C4-2B (cell line): ENCODE data around the gene SLC22A5.
"Not testable (repeated sequence)": the region's sequence is repeated elsewhere in the genome, so short reads cannot be mapped to it uniquely, and the experiment has no call there.

Experiments used
- CTCF ChIP-seq: fragments of 450-650 bp; conservative IDR thresholded peaks from 2 replicates; pipeline ENCODE4 v1.5.1; 2017; ENCODE audit warnings: mild to moderate bottlenecking
- ZFX ChIP-seq: fragments of 450-650 bp; IDR thresholded peaks from 2 replicates; pipeline ENCODE4 v1.6.1; 2017

- TF ChIP-seq CTCF, ZFX: not testable (repeated sequence)
Measured at GRCh38 chr5:132404041-132404440, 34.5 kb downstream of the SLC22A5 start.
